Stimulated activated CD8-positive, alpha-beta memory T cell treated with anti-CD3 and anti-CD28 coated beads, Interleukin-7, amount 100 ng/mL, for 1 hour (primary cell): ENCODE data around the gene ATE1.
"Not testable (repeated sequence)": the region's sequence is repeated elsewhere in the genome, so short reads cannot be mapped to it uniquely, and the experiment has no call there.

ENCODE experiments used
- DNase-seq, 2 donors: peaks; one replicate each; pipeline ENCODE4 v3.0.0-alpha.2; 2020; ENCODE audit warnings: low read depth in 2 of 2

The ATE1 gene

DNA sequence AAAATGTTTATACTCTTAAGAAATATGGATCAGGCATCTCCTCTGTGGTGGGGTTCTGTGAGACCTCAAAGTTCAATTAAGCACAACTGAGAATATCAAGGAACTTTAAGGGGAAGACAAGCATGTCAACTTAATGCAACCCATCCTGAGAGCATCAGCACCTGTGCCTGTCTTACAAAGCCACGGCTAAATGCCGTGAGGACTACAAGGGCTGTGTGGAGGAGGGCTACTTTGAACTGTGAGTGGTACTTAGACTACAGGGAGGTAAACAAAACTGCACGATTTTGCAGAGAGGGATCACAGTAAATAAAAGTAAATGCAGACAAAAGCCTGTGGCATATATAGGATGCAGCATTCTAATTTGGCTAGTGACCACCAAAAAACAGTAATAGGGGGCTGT, 139.1 kb downstream of the ATE1 start:
- no peak for DNase-seq

DNA sequence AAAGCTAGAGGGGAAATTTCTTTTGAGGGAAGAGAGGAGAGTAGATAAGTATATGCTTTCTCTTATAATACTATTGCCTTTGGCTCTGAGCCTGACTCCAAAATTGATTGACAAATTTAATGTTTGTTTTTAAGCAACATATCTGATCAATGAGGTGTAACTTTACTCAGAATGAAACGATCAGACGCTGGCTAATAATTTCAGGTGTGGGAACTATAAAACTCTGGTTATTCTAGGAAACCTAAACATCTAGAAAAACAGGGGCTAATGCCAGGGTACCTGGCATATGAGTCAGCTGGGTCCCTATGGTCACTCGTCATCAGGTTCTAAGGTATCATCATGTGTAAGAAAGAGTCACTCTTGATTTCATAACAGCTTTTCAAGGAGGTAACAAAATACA, 139.7 kb downstream of the ATE1 start:
- no peak for DNase-seq

DNA sequence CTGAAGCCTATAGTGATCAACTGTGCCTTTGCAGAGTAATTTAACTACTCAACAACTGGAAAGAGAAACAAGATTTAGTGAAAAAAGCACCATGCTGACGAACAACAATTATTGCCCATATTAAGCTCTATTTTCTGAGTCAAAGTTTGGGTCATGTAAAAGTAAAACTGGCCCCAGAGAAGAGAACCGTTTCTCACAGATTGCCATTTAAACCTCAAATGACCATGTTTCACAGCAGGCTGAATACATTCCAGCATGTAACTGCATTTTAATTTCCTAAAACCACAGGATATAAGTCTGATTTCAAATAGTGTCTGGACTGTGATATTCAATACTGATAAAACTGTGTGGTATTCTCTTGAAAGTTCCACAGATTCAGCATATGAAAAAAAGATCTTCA, 140.7 kb downstream of the ATE1 start:
- no peak for DNase-seq

DNA sequence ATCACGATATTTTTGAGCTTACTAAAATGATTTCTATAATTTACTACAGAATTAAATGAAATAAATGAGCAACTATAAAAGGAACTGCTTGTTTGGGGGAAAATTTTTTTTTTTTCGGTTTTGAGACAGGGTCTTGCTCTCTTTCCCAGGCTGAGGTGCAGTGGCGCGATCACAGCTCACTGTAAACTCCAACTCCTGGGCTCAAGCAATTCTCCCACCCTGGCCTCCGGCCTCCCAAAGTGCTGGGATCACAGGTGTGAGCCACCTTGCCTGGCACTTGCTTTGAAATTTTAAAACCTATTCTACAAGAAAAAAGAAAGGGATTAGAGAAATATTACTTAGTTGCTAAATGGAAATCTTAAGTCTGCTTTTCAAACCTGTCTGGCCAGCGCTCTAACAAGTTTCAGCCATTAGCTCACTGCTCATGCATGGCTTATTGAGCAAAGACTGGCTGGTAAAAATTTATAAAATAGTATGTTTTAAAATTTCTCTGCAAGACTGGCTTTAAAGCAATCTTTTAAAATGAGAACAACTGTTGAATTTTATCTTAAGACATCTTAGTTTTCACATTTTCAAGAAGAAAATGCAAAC, 144.0 kb downstream of the ATE1 start:
- no peak for DNase-seq

DNA sequence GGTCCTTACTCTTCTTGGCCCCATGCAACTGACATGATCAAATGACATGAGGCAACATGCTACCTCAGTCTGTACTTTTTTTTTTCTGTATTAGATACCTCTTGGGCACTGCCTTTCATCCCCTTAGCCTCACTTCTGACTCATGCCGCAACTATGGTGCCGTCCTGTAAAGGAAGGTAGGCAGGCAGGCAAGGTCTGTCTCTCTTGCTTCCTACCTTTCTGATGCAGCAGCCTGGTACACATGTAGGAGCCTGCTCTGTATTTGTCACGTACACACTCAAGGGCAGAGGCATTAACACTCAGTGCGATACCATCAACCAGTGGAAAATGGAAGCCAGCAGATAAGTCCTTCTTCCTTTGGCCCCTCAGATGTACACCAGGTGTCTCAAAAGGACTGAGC, 146.7 kb downstream of the ATE1 start:
- DNase-seq: no peak

DNA sequence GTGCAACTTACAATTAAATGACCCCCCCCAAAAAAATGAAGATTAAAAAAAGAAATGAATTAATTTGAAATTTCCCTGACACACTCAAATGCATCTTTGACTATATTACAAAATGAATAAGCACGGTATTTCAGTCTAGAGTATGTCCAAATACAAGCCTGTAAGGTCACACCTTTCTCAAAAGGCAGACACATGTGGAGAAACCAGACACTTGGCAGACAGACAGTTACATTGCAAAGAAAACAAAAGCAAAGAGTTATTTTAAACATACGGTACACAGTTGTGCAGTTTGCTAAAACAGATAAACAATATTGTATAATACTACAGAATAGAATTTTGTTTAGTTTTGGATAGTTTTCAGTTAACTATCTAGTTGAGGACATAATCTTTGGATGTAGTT, 153.0 kb downstream of the ATE1 start:
- DNase-seq: no peak

DNA sequence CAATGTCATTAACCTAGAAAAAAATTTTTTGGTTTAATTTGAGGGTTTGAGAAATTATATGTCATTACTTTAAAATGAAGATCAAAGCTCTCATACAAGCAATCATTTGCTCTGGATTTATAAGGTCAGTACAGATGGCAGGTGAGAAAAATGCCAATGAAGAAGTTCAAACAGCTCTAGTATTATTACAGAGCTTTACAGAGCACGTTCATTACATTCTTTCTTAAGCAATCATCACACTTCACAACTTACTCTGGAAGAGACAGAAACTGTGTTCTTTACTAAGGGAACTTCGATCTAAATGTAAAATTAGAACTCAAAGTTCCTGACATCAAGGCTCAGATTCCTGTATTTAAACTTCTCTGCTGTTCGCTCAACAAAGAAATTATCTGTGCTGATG, 153.4 kb downstream of the ATE1 start:
- no peak for DNase-seq

DNA sequence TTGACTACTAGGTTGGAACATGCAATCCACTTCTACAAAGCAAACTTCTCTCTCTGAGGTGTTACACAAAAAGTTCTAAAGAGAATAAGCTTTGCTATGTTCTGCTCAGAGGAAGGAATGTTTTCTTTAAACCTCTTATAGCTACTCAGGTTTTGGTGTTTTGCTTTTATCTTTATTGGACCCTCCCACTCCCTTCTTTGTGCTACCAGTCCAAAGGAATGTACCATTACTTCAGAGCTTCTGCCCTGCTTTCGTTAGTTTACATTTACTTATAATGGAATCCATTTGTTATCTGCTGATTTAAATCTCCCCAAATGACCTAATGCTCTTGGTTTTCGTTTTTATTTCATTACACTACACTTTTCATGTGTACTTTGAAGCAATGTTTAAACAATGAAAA, 154.9 kb downstream of the ATE1 start:
- DNase-seq: no peak

DNA sequence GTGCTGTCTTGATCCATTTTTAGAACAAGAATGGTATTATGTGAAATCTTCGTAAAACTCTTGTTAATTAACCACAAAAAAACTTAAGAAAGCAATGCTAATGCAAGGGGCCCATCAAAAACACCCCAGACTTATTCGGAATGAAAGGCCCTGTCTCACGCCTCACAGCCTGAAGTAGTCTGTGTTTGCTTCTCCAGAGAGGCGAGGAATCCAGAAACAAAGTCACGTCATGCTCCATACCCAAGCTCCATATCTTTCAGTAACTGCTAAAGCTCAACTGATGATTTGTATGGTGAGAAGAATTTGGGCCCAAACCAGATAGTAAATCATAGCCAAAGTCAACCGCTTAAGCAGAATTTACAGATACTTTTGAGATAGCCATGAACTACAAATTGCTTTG, 155.4 kb downstream of the ATE1 start:
- DNase-seq: no peak

DNA sequence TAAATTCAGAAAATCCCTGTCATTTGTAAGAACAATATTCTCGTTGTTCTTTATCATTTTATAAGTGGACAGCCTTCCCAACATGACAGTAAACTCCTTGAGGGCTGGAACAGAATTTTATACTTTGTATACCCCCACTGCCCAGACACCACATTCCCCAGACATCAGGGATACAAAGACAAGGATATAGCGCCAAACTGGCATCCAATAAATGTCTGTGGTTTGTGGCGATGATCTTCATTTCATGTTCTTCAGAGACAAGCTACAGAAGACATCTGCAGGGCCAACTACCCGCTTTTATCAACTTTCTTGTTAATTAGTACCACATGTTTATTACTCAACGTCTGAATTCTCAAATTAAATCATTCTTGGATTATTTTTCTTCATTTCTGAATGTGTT, 155.9 kb downstream of the ATE1 start:
- no peak for DNase-seq

DNA sequence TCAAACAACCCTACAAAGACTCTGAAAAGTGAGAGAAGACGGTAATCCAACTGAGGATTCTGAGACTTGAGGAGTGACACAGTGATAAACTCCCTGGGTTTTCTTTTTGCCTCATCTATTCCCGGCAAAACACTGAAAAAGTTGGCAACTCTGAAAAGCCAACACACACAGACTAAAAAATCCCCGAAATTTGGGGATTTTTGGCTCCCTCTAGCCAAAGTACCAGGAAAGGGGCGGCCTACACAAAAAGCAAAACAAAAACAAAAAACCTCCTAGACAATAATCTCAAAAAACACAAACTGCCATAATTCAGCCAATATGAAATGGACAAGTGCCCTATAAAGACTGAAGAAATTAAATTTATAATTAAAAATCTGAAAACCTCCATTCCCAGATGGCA, 161.4 kb downstream of the ATE1 start:
- no peak for DNase-seq

DNA sequence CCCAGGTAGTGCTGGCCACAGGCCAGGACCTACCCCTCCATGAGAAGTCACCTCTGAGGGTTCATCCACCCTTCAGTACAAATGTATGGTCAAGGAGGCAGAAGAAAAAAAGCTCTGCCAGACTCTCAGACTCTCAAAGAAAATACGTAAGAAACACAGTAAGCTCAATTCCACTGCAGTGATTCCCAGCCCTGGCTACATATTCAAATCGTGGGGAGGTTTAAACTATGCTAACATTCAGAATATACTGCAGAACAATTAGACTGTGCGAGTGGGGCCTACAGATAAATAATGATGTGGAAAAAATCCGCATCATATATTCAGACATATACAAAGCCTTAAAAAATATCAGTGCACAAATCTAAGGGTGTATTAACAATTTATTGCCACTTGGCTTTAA, 162.6 kb downstream of the ATE1 start:
- no peak for DNase-seq

DNA sequence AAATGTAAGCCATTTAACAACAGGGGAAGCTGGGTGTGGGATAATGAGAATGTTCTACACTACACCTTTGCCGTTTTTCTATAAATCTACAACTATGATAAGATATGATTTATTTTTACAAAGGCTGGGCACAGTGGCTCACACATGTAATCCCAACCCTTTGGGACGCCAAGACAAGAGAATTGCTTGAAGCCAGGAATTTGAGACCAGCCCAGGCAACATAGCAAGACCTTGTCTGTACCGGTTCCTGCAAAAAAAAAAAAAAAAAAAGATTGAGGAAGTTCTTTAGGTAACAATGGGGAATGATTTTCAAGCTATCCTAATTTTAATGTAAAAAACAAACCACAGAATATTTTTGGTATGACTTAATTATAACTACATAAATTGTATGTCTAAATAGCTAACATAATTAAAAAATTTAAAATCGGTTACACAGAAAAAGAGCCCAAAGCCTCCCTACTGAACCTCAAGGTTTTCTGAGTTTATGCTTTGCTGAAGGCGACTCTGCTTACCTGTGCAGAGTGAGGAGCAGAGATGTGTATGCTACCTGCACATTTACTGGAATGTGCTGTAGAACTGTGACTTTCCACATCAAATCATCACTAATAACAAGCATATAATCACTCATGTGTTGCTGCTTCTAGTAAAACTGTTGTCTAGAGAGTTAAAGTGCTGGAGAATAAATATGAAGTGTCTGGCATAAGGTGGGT, 163.4 kb downstream of the ATE1 start:
- no peak for DNase-seq

DNA sequence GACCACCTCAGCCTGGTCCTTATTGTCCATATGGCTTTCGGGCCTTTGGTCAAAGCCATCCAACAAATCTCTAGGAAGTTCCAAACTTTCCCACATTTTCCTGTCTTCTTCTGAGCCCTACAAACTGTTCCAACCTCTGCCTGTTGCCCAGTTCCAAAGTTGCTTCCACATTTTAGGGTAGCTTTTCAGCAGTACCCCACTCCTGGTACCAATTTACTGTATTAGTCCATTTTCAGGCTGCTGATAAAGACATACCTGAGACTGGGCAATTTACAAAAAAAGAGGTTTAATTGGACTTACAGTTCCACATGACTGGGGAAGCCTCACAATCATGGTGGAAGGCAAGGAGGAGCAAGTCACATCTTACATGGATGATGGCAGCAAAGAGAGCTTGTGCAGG, 170.6 kb downstream of the ATE1 start:
- DNase-seq: not testable (repeated sequence)

DNA sequence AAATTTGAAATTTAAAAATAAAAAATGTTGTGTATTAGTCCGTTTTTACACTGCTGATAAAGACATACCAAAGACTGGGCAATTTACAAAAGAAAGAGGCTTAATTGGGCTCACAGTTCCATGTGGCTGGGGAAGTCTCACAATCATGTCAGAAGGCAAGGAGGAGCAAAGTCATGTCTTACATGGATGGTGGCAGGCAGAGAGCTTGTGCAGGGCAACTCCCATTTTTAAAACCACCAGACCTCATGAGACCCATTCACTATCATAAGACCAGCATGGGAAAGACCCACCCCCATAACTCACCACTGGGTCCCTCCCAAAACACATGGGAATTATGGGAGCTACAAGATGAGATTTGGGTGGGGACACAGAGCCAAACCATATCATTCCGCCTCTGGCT, 172.3 kb downstream of the ATE1 start:
- DNase-seq: not testable (repeated sequence)

DNA sequence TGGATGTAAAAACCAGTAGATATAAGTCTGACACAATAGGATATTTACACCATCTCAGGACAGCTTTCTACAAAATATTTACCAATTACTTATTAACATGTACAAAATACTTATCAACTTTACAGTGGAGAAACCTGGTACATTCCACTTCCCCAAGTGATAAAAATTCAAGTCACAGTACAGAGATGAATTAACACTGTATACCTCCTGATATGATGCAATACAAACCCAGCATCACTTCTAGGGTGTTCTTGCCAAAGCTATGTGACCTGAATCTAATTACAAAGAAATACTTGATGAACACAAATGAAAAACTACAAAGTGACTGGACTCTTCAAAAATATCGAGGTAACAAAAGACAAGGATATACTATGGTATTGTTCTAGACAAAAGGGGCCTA, 173.2 kb downstream of the ATE1 start:
- DNase-seq: no peak

DNA sequence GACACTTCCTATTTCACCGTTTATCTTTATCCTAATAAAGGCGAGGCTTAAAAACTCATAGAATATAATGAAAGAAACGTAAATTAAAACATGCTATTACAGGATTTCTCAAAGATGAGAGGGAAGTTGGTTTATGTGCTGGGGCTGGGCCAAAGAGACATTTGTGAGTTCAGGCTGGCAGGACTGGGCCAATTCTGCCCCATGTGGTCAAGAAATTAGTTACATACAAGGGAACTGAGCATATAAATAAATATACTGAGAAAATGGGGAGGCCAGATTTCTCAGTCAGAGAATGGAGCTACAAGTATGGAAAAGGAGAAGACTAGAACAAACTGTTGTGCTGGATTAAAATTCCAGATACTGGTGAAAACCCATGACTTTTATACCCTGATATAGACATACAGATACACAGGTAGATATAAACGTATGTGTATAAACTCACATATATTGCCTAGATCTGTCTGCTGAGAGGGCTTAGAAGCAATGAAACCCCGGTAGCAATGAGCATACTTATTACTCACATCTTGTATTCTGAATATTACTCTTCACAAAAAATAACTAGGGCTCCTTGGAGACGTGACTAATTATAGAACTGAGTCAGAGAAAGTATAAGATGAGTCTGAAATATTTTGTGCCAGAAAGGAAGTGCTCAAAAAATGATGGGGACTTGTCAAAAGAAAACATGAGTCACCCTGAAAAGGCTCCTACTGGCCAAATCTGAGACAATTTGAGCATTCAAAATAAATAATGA, 173.9 kb downstream of the ATE1 start:
- no peak for DNase-seq

DNA sequence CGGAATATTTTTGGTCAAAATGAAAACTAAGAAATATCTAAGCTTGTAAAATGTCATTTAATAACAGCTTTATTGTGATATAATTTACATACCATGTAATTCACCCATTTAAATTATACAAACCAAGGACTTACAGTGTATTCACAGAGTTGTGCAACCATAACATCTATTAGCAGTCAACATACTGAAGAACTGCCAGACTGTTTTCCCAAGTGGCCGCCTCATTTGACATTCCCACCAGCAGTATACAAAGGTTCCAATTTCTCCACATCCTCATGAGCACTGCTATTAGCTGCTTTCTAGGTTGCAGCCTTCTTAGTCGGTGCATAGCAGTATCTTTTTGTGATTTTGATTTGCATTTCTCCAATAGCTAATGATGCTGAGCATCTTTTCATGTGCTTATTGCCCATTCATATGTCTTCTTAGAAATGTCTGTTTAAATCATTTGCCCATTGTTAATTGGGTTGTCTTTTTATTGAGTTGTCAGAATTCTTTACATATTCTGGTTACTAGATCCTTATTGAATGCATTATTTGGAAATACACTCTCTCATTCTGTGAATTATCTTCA, 176.6 kb downstream of the ATE1 start:
- no peak for DNase-seq

DNA sequence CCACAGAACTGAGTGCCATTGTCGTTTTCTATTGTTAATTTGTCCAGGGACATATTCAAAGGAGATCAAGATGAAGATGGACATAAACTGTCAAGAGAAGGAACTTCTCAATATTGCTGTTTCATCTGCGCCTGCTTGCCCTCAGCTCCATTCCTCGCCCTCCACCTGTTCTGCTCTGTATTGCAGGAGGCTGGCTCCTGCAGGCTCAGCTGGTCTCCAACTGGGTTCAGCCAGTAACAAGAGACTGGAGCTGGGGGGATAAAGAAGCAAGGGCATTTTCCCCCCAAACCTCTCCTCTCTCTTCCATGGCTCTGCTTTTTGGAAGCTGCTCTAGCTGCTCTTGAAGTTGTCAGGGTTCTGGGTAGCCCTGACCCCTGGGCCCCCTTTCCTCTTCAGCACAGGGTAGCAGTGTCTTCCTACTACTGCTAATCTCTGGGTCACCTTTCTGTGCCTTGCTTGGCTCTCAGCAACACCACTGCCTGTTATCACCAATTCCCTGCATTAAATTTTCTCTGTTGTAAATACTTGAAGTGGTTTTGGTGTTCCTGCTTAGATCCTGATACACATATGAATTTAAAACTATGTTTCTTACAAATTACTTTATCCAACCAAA, 180.6 kb downstream of the ATE1 start:
- DNase-seq: no peak

DNA sequence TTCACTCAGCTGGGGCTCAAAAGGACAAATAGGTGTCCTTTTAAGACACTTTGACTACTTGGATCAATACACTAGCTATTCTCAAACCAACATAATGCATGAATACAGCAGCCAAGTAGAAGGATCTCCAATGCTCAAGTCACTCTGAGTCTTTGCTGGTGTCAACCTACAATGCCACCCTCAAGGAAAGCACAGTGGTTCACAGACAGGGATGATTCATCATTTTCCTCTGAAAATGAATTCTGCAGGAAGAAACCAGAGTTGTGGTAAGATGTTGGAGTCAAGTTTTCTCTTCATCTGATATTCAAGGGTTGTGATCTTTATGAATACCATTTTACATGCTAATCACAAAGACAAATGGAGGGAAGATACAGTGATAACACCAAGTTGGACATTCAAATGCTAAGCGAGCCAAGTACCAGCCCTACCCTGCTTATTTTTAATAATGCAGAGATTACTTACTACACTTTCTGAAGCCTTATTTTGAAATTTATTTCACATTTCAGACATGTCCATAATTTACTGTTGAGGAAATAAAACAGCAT, 186.5 kb downstream of the ATE1 start:
- no peak for DNase-seq

DNA sequence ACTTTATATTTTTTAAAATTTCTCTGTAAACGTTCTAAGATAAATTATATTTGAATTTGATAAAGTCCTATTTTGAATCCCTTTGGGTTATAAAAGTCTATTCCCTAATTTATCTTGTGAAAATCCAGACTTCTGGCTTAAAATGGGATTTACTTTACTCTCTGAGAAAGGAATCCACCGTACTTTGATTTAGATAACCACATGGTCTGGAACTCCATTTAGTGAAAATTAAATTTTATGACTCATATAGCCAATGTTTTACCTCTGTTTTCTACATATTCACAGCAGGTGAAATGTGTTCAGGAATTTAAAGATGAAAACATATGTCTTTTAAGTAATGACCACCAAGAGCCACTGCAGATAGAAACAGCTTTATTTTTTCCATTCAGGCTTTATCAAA, 187.8 kb downstream of the ATE1 start:
- no peak for DNase-seq

DNA sequence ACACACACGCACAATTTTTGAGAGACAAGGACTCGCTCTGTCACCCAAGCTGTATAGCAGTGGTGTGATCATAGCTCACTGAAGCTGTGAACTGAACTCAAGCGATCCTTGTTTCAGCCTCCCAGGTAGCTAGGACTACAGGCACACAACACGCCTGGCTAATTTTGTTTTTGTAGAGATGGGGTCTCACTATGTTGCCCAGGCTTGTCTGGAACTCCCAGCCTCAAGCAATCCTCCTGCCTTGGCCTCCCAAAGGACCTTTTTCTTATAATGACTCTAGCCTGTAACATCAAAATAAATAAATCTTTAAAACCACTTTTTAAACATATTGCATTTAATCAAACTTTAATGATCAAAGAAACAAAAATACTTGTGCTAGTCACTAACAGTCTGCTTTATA, 188.7 kb downstream of the ATE1 start:
- DNase-seq: no peak
